ENCODE data around the gene SH3GL3. TPM values are rescaled to one million over a fixed set of nuclear protein-coding genes. Genes with fewer than 3 reads are reported as not detected.

The SH3GL3 gene
- total RNA-seq, 4 donors from 2014 or later: not detected

- no peak for DNase-seq
- no peaks in the 10 kb centered on the region for H3K27me3 ChIP-seq
- no peaks in the 10 kb centered on the region for H3K4me1 ChIP-seq
- H3K36me3 ChIP-seq: no peaks in the 10 kb centered on the region
- no peak overlapping the region for H3K27ac ChIP-seq
- no peak overlapping the region for H3K4me3 ChIP-seq
- H3K9me3 ChIP-seq: no peaks in the 10 kb centered on the region
- TF ChIP-seq CTCF (IDR thresholded peaks at IDR 0.05) (no peak), POLR2A (IDR thresholded peaks at IDR 0.05) (no peak)
Observed at GRCh38 chr15:83422081-83422480, 25.1 kb upstream of the SH3GL3 start.

GRCh38 chr15:83422541-83422940, 24.6 kb upstream of the SH3GL3 start:
- Histone ChIP-seq H3K9me3 (no peaks in the 10 kb centered on the region), H3K27ac (no peak overlapping the region), H3K4me3 (no peak overlapping the region), H3K36me3 (no peaks in the 10 kb centered on the region), H3K27me3 (no peaks in the 10 kb centered on the region), H3K4me1 (no peaks in the 10 kb centered on the region)
- DNase-seq: no peak
- no peak for TF ChIP-seq POLR2A (IDR thresholded peaks at IDR 0.05)
- TF ChIP-seq CTCF (IDR thresholded peaks at IDR 0.05): no peak

- Histone ChIP-seq H3K4me3 (no peak overlapping the region), H3K27me3 (no peaks in the 10 kb centered on the region), H3K9me3 (no peaks in the 10 kb centered on the region), H3K36me3 (no peaks in the 10 kb centered on the region), H3K4me1 (no peaks in the 10 kb centered on the region), H3K27ac (no peak overlapping the region)
- DNase-seq: no peak
- TF ChIP-seq POLR2A (IDR thresholded peaks at IDR 0.05) (no peak), CTCF (IDR thresholded peaks at IDR 0.05) (no peak)
Observed at GRCh38 chr15:83424101-83424500, 23.0 kb upstream of the SH3GL3 start.

GRCh38 chr15:83430441-83430840, 16.7 kb upstream of the SH3GL3 start:
- TF ChIP-seq CTCF (IDR thresholded peaks at IDR 0.05) (no peak), POLR2A (IDR thresholded peaks at IDR 0.05) (no peak)
- H3K4me3 ChIP-seq: no peak overlapping the region
- no peak overlapping the region for H3K27ac ChIP-seq
- H3K4me1 ChIP-seq: no peaks in the 10 kb centered on the region
- no peaks in the 10 kb centered on the region for H3K36me3 ChIP-seq
- H3K27me3 ChIP-seq: no peaks in the 10 kb centered on the region
- no peaks in the 10 kb centered on the region for H3K9me3 ChIP-seq
- no peak for DNase-seq

GRCh38 chr15:83431521-83431920, 15.6 kb upstream of the SH3GL3 start:
- no peak for DNase-seq
- H3K27me3 ChIP-seq: no peaks in the 10 kb centered on the region
- no peaks in the 10 kb centered on the region for H3K36me3 ChIP-seq
- no peak overlapping the region for H3K27ac ChIP-seq
- no peaks in the 10 kb centered on the region for H3K9me3 ChIP-seq
- H3K4me3 ChIP-seq: no peak overlapping the region
- no peaks in the 10 kb centered on the region for H3K4me1 ChIP-seq
- TF ChIP-seq CTCF (IDR thresholded peaks at IDR 0.05) (no peak), POLR2A (IDR thresholded peaks at IDR 0.05) (no peak)

- H3K36me3 ChIP-seq: no peaks in the 10 kb centered on the region
- TF ChIP-seq POLR2A (IDR thresholded peaks at IDR 0.05) (no peak), CTCF (IDR thresholded peaks at IDR 0.05) (no peak)
- H3K4me1 ChIP-seq: no peaks in the 10 kb centered on the region
- H3K9me3 ChIP-seq: no peaks in the 10 kb centered on the region
- no peaks in the 10 kb centered on the region for H3K27me3 ChIP-seq
- H3K4me3 ChIP-seq: no peak overlapping the region
- H3K27ac ChIP-seq: no peak overlapping the region
- no peak for DNase-seq
Observed at GRCh38 chr15:83435202-83435601, 11.9 kb upstream of the SH3GL3 start.

Measured in Peyer's patch (tissue), 4 donors.